Activated CD4-positive, alpha-beta T cell treated with anti-CD3 and anti-CD28 coated beads for 1 hour (primary cell): ENCODE measurements around the gene TP53TG3F.
"Not testable (repeated sequence)": the region's sequence is repeated elsewhere in the genome, so short reads cannot be mapped to it uniquely, and the experiment has no call there.

Experiments
- DNase-seq: peaks from one replicate; pipeline ENCODE4 v3.0.0-alpha.2; 2020

TP53TG3F gene

GRCh38 chr16:33459312-33459711, at the start of gene TP53TG3F:
TSS of gene TP53TG3F (plus strand) at chr16:33459612. CDS start at chr16:33459680, 68 bp downstream.
- DNase-seq = not testable (repeated sequence)

- DNase-seq = not testable (repeated sequence)
Measured at GRCh38 chr16:33491611-33492010, 32.2 kb downstream of the TP53TG3F start.

- DNase-seq = not testable (repeated sequence)
Measured at GRCh38 chr16:33507231-33507630, 47.8 kb downstream of the TP53TG3F start.

- DNase-seq = not testable (repeated sequence)
Measured at GRCh38 chr16:33509070-33509469, 49.7 kb downstream of the TP53TG3F start.

- not testable (repeated sequence) for DNase-seq
Measured at GRCh38 chr16:33509906-33510305, 50.5 kb downstream of the TP53TG3F start.
